Retinal pigment epithelial cell (primary cell): ENCODE measurements around the gene TTC7B.

Experiments
- DNase-seq: peaks from one replicate; pipeline ENCODE4 v3.0.0-alpha.2; 2010; ENCODE audit warnings: low read depth
- H3K4me3 ChIP-seq: 2 replicates; pipeline ENCODE4 v1.5.1; 2011; ENCODE audit warnings: mild to moderate bottlenecking, low read length, control low read depth, moderate library complexity
- TF ChIP-seq, protein P1 (sequence below): conservative IDR thresholded peaks from 2 replicates; pipeline ENCODE4 v1.5.1; 2011; ENCODE audit warnings: low read depth, low read length, control low read depth, inconsistent platforms

TTC7B gene

DNA sequence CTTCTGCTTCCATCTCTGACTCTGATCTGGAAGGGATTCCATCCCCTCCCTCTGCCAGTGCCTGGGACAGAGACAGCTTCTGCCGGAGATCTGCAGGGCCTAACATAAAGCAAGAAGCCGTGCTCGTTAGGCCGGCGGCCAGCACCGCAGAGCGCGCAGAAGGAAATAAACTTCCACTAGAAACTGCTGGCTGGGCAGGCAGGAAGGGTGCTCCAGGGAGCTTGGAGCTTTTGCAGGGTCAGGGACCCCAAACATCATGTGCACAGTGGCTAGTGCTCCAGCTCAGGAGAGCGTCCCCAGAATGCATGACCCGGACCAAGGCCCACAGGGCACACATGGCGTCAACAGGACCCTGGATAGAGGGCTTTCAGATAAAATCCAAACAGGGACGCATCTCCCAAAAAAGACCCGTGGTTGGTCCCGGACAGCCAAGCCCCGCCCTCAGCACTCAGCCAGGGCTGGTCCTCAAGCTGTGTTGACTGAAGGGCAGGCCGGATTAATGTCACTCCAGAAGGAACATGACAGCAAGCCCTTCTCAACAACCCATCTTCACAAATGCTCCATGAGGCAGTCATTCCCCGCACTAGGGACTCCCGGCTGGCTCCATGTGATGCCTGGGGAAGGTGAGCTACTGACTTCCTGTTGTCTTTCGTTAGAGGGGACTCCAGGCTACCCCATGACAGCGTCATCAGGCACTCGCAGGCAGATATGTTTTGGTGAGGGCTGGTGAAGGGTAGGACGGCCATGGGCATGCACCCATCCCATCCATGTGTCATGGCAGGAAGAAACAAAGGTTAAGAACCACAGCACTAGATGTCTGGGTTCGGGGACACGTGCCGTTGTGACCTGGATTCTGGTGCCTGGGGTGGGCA lies 297.9 kb downstream of the TTC7B start:
- no peak overlapping the region for H3K4me3 ChIP-seq
- TF ChIP-seq, protein P1, sequence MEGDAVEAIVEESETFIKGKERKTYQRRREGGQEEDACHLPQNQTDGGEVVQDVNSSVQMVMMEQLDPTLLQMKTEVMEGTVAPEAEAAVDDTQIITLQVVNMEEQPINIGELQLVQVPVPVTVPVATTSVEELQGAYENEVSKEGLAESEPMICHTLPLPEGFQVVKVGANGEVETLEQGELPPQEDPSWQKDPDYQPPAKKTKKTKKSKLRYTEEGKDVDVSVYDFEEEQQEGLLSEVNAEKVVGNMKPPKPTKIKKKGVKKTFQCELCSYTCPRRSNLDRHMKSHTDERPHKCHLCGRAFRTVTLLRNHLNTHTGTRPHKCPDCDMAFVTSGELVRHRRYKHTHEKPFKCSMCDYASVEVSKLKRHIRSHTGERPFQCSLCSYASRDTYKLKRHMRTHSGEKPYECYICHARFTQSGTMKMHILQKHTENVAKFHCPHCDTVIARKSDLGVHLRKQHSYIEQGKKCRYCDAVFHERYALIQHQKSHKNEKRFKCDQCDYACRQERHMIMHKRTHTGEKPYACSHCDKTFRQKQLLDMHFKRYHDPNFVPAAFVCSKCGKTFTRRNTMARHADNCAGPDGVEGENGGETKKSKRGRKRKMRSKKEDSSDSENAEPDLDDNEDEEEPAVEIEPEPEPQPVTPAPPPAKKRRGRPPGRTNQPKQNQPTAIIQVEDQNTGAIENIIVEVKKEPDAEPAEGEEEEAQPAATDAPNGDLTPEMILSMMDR: no peak
- no peak for DNase-seq

DNA sequence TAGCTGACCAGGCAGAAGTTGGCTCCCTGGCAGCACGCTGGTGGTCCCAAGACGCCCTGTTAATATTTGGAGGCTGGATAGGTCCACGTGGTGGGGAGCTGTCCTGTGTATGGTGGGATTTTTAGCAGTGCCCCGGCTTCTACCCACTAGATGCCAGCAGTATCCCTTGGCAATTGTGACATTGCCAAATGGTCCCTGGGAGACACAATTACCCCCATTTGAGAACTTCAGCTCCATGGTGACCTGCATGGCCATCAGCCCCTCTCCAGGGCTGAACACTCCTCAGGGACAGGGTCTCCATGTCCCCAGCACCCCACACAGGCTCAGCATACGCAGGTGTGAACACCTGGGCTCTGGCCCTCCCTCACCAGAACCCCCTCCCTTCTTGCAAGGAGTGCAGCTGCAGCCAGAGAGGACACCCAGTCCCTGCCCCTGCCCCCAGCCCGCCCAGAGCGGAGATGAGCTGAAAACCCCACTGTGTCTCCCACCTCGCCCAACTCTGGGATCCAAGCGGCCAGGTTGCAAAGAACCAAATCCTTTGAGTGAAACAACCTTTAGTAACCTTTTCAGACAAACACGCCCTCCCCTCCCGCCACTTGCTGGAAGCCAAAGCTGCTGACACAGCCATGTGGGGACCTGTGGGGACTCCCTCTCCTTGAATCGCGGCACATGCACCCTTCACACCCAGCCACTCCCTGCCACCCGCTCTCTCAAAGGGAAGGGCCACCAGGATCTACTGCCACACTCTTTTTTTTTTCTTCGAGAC lies 299.0 kb downstream of the TTC7B start:
- H3K4me3 ChIP-seq: no peak overlapping the region
- DNase-seq: no peak
- TF ChIP-seq, protein P1: no peak

DNA sequence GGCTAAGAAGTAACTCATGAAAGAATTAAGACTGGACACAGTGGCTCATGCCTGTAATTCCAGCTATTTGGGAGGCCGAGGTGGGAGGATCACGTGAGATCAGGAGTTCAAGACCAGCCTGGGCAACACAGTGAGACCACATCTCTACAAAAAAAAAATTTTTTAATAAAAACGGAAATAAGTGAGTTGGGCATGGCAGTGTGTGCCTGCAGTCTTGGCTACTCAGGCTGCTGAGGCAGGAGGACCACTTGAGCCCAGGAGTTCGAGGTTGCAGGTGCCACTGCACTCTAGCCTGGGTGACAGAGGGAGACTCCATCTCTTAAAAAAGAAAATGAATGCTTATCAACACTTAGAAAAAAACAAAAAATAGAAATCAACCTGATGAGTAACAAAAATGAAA lies 301.7 kb downstream of the TTC7B start:
- H3K4me3 ChIP-seq: no peak overlapping the region
- TF ChIP-seq, protein P1: no peak
- DNase-seq: no peak

DNA sequence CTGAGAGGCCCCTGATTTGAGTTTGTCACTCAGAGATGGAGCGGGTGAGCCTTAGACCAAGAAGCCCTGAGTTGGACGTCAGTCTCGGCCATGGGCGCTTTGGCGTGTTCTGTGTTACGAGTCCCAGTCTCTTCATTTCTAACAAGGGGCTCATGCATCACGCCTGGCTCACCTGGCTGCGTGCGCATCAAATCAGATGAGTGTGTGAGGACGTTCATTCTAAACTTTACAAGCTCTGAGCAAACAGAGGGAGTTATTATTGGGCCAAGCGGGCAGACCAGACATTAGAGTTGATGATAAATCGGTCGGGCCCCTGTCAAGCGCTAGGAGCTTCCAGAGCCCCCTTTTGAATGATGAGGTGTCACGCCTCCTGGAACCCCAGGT lies 302.2 kb downstream of the TTC7B start:
- TF ChIP-seq, protein P1: no peak
- DNase-seq: no peak
- no peak overlapping the region for H3K4me3 ChIP-seq

DNA sequence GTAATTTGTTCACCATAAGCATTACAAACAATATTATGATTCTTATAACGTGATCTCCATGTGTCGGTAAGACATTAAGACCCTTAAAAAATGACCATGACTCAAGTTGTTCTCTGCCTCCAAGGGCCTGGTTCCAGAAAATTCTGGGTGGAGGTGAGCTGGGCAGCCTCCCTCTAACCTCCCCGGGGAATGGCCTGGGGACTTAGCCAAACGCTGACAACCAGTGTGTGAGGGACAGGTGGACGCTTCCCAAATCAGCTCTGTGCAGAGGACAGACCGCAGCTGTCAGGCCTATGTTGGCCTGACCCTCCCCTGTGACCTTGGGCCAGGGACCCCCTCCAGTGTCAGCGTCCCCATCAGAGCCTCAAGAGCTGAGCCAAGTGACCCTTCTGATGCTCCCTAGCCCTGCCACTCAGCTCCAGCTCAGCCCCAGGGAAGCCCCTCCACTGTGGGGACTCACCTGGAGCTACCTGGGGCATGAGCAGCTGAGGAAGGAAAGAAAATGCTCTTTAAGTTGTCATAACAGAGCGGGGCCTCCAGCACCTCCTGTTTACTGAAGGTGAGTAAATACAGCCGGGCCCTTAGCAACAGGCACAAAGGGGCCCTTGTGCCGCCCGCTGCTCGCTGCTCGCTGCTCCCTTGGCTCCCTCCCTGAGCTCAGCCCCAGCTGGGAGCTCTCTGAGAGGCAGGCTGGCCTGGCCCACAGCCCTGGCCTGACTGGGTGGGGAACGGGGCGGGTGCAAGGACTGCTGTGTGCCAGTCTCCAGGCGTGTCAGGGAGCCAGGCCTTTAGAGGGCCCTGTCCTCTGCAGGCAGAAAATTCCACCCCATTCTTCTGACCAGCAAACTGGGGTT lies 302.8 kb downstream of the TTC7B start:
- peak; percentile 90 for DNase-seq
- no peak overlapping the region for H3K4me3 ChIP-seq
- TF ChIP-seq, protein P1: no peak

DNA sequence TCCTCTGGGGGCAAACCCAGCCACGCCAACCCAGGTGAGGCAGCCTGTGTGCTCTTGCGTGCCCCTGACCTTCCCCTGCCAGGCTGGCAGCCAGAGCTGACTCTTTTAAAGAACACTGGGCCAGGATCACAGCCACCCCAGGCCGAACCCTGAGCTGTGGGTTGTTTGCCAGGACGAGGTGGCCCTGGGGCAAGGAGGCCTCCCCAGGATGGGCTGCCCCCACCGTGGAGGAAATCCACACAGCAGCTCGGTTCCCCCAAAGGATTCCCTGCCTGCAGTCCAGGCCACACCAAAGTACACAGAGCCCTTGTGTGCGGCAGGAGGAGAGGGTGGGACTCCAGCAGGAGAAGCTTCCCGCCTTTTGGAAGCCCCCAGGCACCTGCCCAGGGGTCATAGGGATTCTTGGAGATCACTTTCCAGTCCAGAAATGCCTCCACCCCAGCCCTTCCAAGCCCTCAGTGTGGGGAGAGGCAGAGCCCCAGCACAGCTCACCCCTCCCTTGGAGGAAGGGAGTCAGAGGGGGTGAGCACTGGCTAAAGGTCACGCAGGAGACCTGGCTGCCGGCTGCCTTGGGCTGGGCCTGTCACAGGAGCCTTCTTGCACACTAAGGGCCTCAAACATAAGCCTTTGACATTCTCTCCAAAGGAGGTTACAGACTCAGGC lies 303.8 kb downstream of the TTC7B start:
- TF ChIP-seq, protein P1: no peak
- no peak for DNase-seq
- no peak overlapping the region for H3K4me3 ChIP-seq
